Measurements from ENCODE around the gene LYPD3.
A peak's percentile ranks its signal among the peaks of the same experiment; 100 is the strongest.
"Not testable (repeated sequence)": the region's sequence is repeated elsewhere in the genome, so short reads cannot be mapped to it uniquely, and the experiment has no call there.

LYPD3 gene

DNA sequence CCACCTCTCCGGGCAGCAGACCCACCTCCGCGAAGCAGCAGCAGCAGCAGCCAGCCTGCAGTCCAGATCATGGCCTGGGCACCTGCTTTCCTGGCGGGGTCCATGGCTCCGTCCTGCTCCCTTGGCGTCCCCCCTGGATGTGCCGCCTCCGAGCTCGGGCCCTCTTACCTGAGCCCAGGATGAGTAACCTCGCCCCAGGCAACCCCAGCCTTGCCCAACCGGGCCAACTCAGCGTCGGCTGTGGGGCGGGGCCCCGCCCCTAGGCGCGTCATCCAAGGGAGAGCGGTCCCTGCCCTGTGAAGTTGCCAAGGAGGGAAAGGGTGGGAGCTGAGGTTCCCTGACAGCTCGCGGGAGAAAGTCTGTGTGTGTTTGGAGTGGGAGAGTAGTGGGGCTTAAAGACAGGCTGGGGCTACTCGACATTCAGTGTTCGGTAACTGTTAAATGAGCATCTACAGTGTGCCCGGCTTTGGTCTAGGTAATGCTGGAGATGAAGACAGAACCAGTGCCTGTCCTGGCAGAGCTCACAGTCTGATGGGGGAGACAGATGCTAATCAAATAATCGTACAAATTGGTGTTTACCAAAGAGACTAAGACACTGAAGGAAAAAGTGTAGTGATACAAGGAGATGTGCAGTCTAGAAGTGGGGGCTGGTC, at the start of gene LYPD3:
LYPD3 (minus strand) TSS at position 141 of the 653 bp plus-strand sequence; CDS start at position 104, 37 bp downstream.
- DNase-seq (ENCODE audit: low read depth) = no peak

DNA sequence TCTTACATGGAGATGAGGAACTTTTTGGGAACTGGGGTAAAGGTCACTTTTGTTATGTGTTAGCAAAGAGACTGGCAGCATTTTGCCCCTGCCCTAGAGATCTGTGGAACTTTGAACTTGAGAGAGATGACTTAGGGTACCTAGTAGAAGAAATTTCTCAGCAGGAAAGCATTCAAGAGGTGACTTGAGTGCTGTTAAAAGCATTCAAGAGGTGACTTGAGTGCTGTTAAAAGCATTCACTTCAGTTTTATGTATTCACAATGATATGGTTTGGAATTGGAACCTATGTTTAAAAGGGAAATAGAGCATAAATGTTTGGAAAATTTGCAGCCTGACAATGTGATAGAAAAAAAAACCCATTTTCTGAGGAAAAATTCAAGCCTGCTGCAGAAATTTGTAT, 47.0 kb upstream of the LYPD3 start:
- not testable (repeated sequence) for DNase-seq (ENCODE audit: low read depth)

DNA sequence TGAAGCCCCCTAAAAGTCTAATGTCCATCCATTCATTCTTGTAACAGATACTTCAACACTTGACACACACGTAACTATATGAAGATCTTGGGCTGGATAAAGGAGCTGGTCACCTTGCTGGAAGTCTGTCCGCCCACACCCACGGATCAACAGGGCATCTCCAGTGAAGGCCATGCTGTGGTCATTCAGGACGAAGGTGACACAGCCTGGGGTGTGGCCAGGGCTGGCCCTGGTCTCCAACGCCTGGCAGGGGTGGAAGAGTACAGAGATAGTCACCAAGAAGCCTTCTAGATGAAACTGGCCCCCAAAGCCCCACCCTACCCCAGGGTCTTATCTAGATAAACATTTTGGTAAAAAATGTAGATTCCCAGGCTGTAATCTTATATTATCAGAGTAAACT, 45.9 kb upstream of the LYPD3 start:
- DNase-seq (ENCODE audit: low read depth) = no peak

DNA sequence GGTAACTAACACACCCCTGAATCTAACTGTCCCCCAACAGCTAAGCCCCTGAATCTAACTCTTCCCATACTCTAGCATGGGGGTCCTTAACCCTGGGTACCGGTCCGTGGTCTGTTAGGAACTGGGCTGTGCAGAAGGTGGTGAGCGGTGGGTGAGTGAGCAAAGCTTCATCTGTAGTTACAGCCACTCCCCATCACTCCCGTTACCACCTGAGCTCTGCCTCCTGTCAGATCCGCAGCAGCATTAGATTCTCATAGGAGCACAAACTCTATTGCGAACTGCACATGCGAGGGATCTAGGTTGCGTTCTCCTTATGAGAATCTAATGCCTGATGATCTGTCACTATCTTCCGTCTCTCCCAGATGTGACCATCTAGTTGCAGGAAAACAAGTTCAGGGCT, 45.3 kb upstream of the LYPD3 start:
- no peak for DNase-seq (ENCODE audit: low read depth)

DNA sequence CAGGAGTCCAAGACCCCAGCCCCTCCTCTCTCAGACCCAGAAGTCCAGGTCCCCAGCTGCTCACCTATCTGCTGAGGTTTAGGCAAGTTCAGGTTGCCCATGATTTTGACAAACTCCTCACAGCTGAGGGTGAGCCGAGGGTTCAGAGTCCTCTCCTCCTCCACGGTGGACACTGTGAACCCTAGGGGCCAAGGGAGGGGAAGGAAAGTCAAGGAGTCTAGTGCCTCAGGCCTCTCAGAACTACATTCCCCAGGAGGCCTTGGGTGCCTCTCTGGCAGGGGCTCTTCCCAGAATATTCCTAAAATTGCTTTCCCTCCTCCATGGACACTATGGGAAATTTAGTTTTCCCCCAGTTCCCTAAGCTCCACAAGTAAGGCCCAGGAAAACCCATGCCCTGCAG, 42.5 kb upstream of the LYPD3 start:
- no peak for DNase-seq (ENCODE audit: low read depth)

DNA sequence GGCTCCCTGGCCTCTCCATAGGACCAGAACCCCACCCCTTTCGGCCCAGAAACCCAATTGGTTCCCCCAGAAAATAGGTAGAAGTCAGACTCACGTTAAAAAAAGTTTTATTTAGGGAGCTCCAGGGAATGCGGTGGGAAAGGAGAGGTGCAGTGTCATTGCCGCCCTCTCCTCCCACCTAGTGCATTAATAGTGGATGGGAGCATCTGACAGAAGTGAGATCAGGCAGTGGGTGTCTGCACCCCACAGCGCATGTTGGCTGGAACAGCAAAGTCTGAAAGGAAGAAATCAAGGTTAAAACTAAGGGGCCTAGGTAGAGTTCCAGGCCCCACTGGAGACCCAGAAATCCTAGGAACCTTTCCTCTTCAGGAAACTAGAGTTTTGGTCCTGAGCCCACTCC, 41.2 kb upstream of the LYPD3 start:
- DNase-seq (ENCODE audit: low read depth) = no peak

DNA sequence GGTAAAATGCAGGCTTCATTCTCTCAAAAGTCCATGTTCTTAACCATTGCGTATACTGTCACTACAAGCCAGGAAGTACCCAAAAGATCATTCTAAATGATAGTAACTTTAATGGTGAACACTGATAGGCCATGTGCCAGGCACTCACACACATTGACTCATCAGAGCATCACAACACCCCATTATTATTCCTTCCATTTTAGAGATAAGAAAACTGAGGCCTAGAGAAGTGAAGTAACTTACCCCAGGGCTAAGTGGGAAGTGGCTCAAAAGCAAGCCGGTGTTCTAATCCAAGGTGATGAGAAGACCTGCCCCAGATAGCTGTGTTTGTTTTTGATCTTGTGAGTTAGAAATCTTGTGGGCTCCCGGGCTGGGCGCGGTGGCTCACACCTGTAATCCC, 40.5 kb upstream of the LYPD3 start:
- DNase-seq (ENCODE audit: low read depth) = no peak

DNA sequence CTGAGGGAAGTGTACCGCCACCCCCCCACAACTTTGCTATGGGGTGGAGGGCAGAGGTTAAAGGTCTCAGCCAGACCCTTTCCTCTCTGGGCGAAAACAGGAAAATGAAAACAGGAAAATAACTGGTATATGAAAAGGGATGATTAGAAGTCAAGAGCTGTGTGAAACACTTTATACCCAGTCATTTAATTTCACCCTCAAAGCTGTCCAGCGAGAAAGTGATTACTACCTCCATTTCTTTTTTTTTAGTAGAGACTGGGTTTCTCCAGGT, 39.7 kb upstream of the LYPD3 start:
- DNase-seq (ENCODE audit: low read depth) = no peak

DNA sequence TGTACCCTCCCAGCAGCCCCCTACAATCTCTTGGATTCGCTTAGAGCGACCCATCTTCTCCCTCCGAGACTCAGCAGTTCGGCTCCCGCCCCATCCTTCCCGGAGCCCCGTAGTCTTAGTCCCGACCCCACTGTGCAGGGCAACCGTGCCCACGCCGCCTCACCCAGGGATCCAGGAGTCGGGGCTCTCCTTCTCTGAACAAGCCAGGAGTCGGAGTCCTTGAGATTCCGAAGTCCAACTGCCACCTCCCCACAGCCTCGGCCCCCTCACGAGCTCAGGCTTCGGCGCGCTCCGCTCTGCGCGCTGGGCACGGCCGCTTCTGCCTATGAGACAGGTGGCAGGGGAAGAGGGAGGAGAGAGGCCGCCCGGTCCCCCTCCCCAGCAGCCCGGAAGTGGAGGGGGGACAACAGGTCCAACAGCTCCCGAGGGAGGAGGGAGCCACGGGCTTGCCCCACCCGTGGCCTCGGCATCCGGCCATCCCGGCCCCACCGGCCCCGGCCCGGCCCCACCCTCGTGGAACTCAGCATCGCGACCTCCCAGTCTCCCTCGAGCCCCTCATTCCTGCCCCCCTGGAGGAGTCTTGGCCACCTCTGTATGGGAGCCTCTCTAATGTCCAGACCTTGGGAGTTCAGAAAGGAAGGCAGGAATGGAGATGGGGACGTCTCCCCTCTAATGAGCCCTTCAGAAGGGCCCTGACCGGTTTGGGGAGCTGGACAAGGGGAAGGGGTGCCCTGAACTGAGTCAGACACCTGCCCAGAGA, 39.2 kb upstream of the LYPD3 start, which contains the start of gene PHLDB3:
PHLDB3 (minus strand) TSS at position 321 of the 760 bp plus-strand sequence. CDS start 628 bp downstream, outside the sequence.
- no peak for DNase-seq (ENCODE audit: low read depth)

DNA sequence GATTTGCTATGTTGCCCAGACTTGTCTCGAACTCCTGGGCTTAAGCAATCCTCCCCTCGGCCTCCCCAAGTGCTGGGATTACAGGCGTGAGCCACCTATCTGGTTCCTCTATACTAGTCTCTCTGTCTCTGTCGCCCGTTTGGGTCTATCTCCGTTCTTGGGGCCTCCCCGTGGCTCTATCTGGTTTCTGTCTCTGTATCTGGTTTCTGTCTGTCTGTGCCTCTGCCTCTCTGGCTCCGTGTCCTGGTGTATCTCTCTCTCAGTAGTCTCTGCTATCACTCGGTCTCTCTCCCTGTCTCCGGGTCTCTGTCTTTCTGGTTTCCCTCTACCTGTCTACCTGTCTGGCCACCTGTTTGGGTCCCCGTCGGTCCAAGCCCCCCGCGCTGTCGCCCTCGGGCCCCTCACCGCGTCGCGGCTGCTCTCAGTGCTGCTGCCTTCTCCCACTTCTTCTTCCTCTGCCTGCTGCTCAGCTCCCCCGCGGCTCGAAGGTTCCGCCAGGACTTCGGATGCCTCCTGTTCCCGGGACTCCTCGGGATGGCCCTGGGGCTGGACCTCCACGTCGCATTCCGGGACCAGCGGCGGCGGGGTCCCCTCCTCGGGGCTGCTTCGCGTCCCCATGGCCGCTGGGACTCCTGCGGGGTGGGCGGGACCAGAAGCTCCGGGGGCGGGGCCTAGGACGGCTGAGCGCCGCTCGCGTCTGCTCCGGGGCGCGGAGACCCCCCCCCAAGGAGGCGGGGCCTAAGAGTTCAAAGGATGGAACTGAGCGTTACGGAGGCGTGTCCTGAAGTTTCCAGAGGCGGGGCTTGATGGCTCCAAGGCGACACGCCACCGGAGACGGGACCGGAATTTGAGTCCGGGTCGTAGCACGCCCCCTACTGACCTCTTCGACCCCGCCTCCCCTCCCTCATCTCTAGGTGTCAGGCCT, 38.4 kb upstream of the LYPD3 start:
- DNase-seq (ENCODE audit: low read depth) = peak; percentile 97

DNA sequence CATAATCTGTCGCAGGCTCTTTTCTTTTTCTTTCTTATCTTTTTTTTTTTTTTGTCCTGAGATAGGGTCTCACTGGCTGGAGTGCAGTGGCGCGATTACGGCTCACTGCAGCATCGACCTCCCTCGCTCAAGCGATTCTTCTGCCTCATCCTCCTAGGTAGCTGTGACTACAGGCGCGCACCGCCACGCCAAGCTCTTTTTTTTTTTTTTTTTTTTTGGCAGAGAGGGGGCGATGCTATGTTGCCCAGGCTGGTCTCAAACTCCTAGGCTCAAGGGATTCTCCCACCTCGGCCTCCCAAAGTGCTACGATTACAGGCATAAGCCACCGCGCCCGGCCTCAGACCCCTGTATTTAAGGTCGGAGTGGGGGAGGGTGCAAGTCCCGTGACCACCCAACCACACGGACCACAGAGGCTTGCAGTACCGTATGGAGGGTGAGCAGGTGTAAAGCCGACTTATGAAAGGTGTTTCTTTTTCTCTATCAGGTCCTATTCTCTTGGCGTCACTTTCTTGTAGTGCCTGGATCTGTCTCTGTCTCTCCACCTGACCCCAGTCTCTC, 37.1 kb upstream of the LYPD3 start:
- DNase-seq (ENCODE audit: low read depth) = no peak

DNA sequence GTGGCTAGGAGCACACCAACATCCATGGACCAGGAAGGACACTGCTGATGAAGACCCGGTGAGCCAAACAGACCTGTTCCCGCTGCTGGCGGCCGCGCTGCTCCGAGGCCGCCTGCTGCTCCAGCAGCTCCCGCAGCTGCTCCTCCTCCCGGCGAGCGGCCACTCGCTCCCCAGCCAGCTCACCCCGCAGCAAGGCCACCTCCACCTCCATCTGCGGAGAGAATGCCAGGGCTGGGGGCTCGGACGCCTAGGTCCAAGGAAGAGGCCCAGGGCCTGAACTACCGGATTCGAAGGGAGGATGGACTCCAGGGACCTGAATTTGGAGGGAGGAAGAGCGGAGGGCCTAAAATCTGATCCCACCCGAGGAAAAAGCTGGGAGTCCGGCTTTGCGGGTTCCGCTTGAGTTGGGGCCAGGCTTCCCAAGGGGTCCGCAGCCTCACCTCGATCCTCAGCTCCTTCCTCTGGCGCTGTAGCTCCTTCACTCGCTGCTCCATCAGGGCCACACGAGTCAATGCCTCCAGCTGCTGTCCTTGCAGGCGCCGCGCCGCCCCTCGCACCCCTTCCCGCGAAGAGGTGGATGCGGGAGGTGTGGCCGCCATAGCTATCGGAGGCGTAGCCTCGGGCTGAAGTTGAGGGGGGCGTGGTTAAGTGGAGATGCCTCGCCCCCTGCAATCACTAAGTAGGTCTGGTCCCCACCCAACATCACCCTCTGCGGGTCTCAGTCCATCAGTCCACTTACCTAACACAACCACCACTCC, 36.4 kb upstream of the LYPD3 start:
- DNase-seq (ENCODE audit: low read depth) = no peak

DNA sequence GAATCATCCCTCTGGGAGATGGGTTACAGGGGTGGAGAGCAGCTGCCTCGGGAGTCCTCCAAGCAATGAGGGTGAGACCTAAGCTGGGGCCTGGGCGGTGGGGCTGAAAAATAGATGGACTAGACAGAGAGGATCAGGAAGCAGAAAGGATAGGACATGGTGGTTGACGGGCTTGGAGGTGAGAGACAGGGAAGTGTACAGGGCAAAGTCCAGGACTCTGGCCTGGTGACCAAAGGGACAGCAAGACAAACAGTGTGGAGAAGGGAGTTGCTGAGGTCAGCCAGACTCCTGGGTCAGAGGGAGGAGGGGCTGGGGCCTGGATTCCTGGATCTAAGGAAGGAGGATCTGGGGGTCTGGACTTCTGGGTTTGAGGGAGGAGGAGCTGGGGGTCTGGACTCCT, 33.6 kb upstream of the LYPD3 start:
- DNase-seq (ENCODE audit: low read depth) = no peak

DNA sequence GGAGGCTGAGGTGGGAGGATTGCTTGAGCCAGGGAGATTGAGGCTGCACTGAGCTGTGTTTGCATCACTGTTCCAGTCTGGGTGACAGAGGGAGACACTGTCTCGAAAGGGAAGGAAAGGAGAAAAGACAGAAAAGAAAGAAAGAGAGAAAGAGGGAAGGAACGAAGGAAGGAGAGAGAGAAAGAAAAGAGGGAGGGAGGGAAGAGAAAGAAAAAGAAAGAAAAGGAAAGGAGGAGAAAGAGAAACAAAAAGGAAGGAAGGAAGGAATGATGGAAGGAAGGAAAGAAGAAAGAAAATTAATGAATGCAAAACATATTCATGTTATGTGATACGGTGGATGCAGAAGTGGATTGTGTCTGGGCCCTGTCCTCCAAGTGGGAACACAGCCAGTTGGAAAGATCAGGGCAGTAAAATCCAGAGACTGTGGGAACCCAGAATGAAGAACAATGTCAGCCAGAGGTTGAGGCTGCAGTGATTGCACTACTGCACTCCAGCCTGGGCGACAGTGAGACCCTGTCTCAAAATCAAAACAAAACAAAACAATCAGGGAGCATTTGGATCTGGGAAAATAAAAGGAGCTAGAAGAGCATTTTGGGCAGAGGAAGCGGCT, 32.9 kb upstream of the LYPD3 start:
- DNase-seq (ENCODE audit: low read depth) = no peak

DNA sequence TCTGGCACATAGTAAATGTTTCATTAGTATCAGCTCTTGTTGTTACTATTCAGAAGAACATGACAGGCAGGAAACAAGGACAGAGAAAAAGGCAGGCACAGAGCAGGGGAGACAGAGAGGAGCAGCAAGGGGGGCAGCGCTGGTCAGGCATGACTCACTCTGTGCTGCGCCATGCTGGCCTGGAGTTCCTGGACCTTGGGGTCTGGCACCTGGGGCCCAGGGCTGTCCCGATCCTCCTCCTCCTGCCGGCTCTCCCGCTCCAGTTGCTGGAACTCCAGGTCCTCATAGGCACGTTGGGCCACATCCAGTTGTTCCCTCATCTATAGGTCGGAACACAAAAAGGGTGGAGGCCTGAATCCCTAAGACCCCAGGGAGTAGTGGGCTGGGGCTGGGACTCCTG, 31.6 kb upstream of the LYPD3 start:
- DNase-seq (ENCODE audit: low read depth) = no peak

DNA sequence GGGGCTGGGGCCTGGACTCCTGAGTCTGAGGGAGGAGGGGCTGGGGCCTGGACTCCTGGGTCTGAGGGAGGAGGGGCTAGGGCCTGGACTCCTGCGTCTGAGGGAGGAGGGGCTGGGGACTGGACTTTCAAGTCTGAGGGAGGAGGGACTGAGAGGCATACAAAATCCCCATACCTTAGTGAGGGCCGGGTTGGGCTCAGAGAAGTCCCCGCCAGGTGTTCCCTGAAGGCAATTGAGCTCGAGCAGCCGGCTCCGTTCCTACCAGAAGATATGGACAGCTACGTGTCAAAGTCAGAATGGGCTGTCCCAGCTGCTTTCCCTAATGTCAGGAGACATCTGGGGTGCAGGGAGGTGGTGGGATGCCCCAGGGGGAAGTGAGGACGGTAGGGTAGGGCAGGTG, 29.7 kb upstream of the LYPD3 start:
- no peak for DNase-seq (ENCODE audit: low read depth)

DNA sequence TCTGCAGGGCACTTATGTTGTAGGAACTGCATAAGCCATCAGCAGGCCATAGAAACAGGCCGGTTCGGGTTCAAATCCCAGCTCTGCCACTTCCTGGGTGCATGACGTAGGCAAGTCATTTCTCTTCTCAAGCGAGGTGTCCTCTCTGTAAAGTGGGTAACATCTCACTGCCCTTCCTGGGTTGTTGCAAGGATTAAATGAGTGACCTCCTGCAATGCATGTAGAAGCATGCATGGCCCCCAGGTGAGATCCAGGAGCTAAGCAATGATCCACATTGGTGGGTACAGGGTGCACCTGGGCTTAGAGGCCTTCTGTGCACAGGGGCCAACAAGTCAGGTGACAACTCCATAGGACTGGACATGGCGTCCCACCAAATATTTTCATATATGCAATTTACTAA, 25.4 kb upstream of the LYPD3 start:
- no peak for DNase-seq (ENCODE audit: low read depth)

DNA sequence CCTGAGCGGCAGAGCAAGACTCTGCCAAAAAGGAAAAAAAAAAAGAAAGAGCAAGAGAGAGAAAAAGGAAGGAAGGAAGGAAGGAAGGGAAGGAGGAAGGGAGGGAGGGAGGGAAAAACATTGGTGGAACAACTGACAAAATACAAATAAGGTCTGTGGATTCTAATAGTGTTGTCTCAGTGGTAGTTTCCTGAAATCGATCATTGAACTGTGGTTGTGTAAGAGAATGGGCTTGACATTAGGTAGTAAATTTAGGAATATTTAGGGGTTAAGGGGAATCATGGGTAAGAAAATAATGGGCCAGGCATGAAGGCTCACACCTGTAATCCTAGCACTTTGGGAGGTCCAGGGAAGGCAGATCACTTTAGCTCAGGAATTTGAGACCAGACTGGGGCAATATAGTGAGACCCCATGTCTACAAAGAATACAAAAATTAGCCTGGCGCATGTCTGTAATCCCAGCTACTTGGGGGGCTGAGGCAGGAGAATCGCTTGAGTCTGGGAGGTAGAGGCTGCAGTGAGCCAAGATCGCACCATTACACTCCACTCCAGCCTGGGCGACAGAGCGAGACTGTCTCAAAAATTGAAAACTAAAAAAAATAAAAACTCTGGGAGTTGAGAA, 24.7 kb upstream of the LYPD3 start:
- no peak for DNase-seq (ENCODE audit: low read depth)

DNA sequence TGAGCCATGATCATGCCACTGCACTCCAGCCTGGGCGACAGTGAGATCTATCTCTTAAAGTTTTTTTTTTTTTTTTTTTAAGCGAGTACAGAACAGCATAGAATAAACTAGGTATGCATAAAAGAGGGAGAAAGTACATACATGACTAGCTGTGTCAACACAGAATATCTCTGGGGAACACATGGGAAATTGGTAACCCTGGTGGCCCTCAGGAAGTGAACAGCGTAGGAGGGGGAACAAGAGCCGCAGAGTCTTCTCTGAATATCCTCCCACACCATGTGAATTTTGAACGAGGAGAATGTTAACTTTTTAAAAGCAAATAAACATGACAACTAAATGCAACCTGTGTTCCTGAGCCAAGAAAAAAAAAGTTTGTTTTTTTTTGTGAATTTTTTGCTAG, 23.9 kb upstream of the LYPD3 start:
- DNase-seq (ENCODE audit: low read depth) = no peak

DNA sequence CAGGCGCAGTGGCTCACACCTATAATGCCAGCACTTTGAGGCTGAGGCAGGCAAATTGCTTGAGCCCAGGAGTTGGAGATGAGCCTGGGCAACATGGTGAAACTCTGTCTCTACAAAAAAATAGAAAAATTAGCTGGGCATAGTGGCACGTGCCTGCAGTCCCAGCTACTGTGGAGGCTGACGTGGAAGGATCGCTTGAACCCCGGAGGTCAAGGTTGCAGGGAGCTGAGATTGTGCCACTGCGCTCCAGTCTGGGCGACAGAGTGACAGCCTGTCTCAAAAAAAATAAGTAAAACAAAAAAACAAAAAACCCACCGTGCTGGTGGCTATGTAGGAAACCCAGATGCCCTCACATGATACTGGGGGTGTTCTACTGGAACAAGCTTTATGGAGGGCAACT, 22.8 kb upstream of the LYPD3 start:
- DNase-seq (ENCODE audit: low read depth) = no peak

DNA sequence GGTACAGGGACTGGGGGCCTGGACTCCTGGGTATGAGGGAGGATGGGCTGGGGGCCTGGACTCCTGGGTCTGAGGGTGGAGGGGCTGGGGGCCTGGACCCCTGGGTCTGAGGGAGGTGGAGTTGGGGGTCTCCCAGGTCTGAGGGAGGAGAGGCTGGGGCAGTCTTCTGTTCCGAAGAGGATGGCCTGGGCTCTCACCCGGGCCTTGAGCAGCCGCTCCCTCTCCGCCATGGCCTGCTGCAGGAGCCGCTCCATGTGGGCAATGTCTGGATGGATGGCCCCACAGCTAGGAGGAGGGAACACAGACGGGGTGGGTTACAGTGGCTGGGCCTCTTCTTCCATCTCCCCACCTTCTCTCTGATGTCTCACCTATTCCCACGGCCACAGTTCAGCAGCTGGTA, 21.0 kb upstream of the LYPD3 start:
- no peak for DNase-seq (ENCODE audit: low read depth)
